ENCODE data around the gene EXD3.

DNA sequence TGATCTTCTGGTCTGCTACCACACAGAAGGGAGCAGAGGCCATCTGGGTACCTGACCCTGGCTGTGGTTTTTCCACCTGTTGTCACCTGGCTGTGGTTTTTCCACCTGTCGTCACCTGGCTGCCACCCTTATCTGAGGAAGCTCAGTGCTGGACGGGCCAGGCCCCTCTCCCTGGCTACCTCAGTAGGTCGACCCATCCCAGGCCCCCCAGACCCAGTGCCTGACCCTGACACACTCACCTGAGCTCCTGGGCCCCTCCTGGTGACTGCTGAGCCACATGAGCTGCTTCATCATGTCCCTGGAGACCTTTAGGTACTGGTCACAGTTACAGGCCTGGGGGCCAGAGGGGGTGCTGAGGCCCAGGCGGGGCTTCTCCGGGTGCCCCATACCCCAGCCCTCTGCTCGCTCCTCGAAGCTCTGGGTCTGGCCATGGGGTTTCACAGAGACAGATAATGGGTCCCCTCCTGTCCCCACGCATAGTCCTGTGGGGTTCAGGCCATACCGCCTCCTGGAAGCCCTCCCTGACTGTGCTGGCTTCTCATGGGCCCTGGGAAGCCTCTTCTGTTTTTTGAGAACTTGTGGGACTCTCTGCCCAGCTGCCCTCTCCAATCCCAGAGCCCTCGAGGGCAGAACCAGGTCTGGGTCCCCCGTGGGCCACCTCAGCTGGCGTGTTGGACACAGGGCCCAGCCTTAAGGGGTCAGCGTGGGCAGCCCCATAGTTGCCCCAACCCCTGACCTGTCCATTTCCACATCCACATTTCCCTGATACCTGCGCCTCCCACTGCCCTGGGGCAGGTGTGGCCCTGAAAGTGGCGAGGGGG is 113.4 kb downstream of the EXD3 start:
- no peak for TF ChIP-seq POLR2A (IDR thresholded peaks at IDR 0.05; ENCODE audit: low read length)
- TF ChIP-seq GATA1 (IDR thresholded peaks at IDR 0.05; ENCODE audit: low read depth, low read length), result no peak
